HepG2 (cell line): ENCODE measurements around the gene TMEM183A. TPM values are rescaled to one million over a fixed set of nuclear protein-coding genes. Genes with fewer than 3 reads are reported as not detected.

Experiments
- AHR ChIP-seq: IDR thresholded peaks from 2 replicates; pipeline ENCODE4 v1.6.1; 2018; ENCODE audit warnings: missing genetic modification reagents, missing compliant biosample characterization
- CCAR2 ChIP-seq: fragments of 200-400 bp; formaldehyde crosslinking; optimal IDR thresholded peaks from 2 replicates; pipeline ENCODE3; 2018; ENCODE audit warnings: low read depth, mild to moderate bottlenecking, low read length, moderate library complexity
- FOXJ3 ChIP-seq: sonication (generic); formaldehyde crosslinking; IDR thresholded peaks from 2 replicates; pipeline ENCODE4 v1.4.0; 2020; ENCODE audit warnings: missing genetic modification reagents, mild to moderate bottlenecking, borderline replicate concordance
- HDAC6 ChIP-seq: fragments of 200-600 bp; sonication (generic); IDR thresholded peaks from 2 replicates; pipeline ENCODE4 v1.7.0; 2017; ENCODE audit warnings: mild to moderate bottlenecking, antibody characterized with exemption, low read length, low read depth
- HMG20A ChIP-seq: IDR thresholded peaks from 2 replicates; pipeline ENCODE4 v1.6.1; 2016; ENCODE audit warnings: borderline replicate concordance
- HMGXB3 ChIP-seq: sonication (generic); formaldehyde crosslinking; IDR thresholded peaks from 2 replicates; pipeline ENCODE4 v1.4.0; 2020; ENCODE audit warnings: missing genetic modification reagents, borderline replicate concordance
- ISX ChIP-seq: sonication (generic); formaldehyde crosslinking; conservative IDR thresholded peaks from 2 replicates; pipeline ENCODE4 v1.5.0; 2020; ENCODE audit warnings: missing genetic modification reagents
- KLF15 ChIP-seq: sonication (generic); formaldehyde crosslinking; IDR thresholded peaks from 2 replicates; pipeline ENCODE4 v1.8.1; 2023; ENCODE audit warnings: borderline replicate concordance, mild to moderate bottlenecking, inconsistent platforms, missing genetic modification reagents, mixed read lengths
- SATB2 ChIP-seq: sonication (generic); formaldehyde crosslinking; IDR thresholded peaks from 2 replicates; pipeline ENCODE4 v1.5.0; 2020; ENCODE audit warnings: missing genetic modification reagents
- SOX5 ChIP-seq: IDR thresholded peaks from 2 replicates; pipeline ENCODE4 v1.6.1; 2016; ENCODE audit warnings: borderline replicate concordance
- THAP8 ChIP-seq: sonication (generic); formaldehyde crosslinking; IDR thresholded peaks from 2 replicates; pipeline ENCODE4 v1.5.1; 2020; ENCODE audit warnings: missing genetic modification reagents, mild to moderate bottlenecking, borderline replicate concordance
- ZBTB3 ChIP-seq: sonication (generic); formaldehyde crosslinking; IDR thresholded peaks from 2 replicates; pipeline ENCODE4 v1.4.0; 2020; ENCODE audit warnings: low read depth, mild to moderate bottlenecking, moderate library complexity, missing genetic modification reagents, borderline replicate concordance
- ZBTB4 ChIP-seq: sonication (generic); formaldehyde crosslinking; IDR thresholded peaks from 2 replicates; pipeline ENCODE4 v1.4.0; 2020; ENCODE audit warnings: missing genetic modification reagents, mild to moderate bottlenecking, borderline replicate concordance
- ZMAT3 ChIP-seq: sonication (generic); formaldehyde crosslinking; conservative IDR thresholded peaks from 2 replicates; pipeline ENCODE4 v1.7.0; 2021; ENCODE audit warnings: missing genetic modification reagents
- ZNF160 ChIP-seq: sonication (generic); formaldehyde crosslinking; IDR thresholded peaks from 2 replicates; pipeline ENCODE4 v1.8.0; 2022; ENCODE audit warnings: mild to moderate bottlenecking, inconsistent platforms, missing genetic modification reagents
- ZNF20 ChIP-seq: sonication (generic); formaldehyde crosslinking; IDR thresholded peaks from 2 replicates; pipeline ENCODE4 v1.4.0; 2020; ENCODE audit warnings: mild to moderate bottlenecking, moderate library complexity, missing genetic modification reagents
- ZNF225 ChIP-seq: sonication (generic); formaldehyde crosslinking; IDR thresholded peaks from 2 replicates; pipeline ENCODE4 v1.4.0; 2020; ENCODE audit warnings: mild to moderate bottlenecking, missing genetic modification reagents
- ZNF343 ChIP-seq: sonication (generic); formaldehyde crosslinking; IDR thresholded peaks from 2 replicates; pipeline ENCODE4 v1.4.0; 2020; ENCODE audit warnings: mild to moderate bottlenecking, missing genetic modification reagents
- ZNF678 ChIP-seq: sonication (generic); formaldehyde crosslinking; IDR thresholded peaks from 2 replicates; pipeline ENCODE4 v1.4.0; 2020; ENCODE audit warnings: mild to moderate bottlenecking, missing genetic modification reagents
- polyA plus RNA-seq, 8 experiments: library from polyadenylated mRNA; depleted of rRNA in 3 of 8; stranded (reverse) in 7 of 8; unstranded in 1 of 8; fragments of >200 nt; fragmentation: Illumina TruSeq in 4 of 8; extraction: Trizol in 4 of 8; gene quantifications; 2 replicates each; pipeline versions ENCODE4 v1.2.1 to v1.2.3, GENCODE V29; 2011 to 2016; ENCODE audit warnings: low read depth in 4 of 8, missing spikeins in 1 of 8, mixed read lengths in 1 of 8; ENCODE audit not compliant: insufficient read depth in 1 of 8
- total RNA-seq, 5 experiments: library from RNA; depleted of rRNA; stranded (reverse); fragments of >200 nt; fragmentation: Illumina TruSeq; extraction: Trizol; gene quantifications; 2 replicates each; pipeline ENCODE4 v1.2.3, GENCODE V29; 2016; ENCODE audit warnings: low read depth in 1 of 5

Gene TMEM183A
- total and polyA plus RNA-seq, 2 of the 13 experiments (the other 11 are each of a cell fraction or from before 2014, with no cell fraction given) = 59.7 to 82.0 TPM

GRCh38 chr1:202957733-202958543 lies 49.2 kb upstream of the TMEM183A start, which contains the start of gene ADIPOR1 (continued):
- TF ChIP-seq ZNF225 (CRISPR knock-in tag) = peak; percentile 92
- TF ChIP-seq ISX (CRISPR knock-in tag) = no peak
- TF ChIP-seq SOX5 = no peak
- 0 out of 2 replicates have a peak, but pooled peaks have one; percentile 20 for TF ChIP-seq ZNF160
- no peak for TF ChIP-seq HMG20A (CRISPR knock-in tag)
- TF ChIP-seq ZNF678 (CRISPR knock-in tag) = peak; percentile 59; the same call in 1 of the 2 replicates
- no peak for TF ChIP-seq KLF15 (CRISPR knock-in tag)
- TF ChIP-seq ZNF343 (CRISPR knock-in tag) = no peak
- TF ChIP-seq FOXJ3 = no peak
- peak; percentile 84; the same call in 1 of the 2 replicates for TF ChIP-seq ZMAT3
- no peak for TF ChIP-seq THAP8 (CRISPR knock-in tag)
- no peak for TF ChIP-seq HDAC6
- no peak for TF ChIP-seq HMGXB3
- TF ChIP-seq ZNF20 (CRISPR knock-in tag) = no peak
- TF ChIP-seq CCAR2 = no peak
- TF ChIP-seq AHR (CRISPR knock-in tag) = no peak; the same call in 1 of the 2 replicates
- TF ChIP-seq ZBTB3 = no peak
- no peak for TF ChIP-seq SATB2
- no peak for TF ChIP-seq ZBTB4 (CRISPR knock-in tag)
